HG03196 (cell line): Measurements from ENCODE around the gene TNMD.

ENCODE experiments used
- ATAC-seq: cut with Tn5 transposase; IDR thresholded peaks from one replicate; pipeline ENCODE4 v1.9.1; 2021; ENCODE audit not compliant: unreplicated experiment

TNMD gene

GRCh38 chrX:100643956-100644860 is 59.5 kb downstream of the TNMD start, which contains the start of gene SRPX2:
TSS of gene SRPX2 (plus strand) at chrX:100644199. CDS start at chrX:100646323, 2,124 bp downstream.
- ATAC-seq: no peak

- ATAC-seq: no peak
These were observed 60.4 kb downstream of the TNMD start for GRCh38 chrX:100645106-100645505.

- no peak for ATAC-seq
These were observed 62.4 kb downstream of the TNMD start for GRCh38 chrX:100647095-100647494.

GRCh38 chrX:100647739-100648138 is 63.0 kb downstream of the TNMD start:
- no peak for ATAC-seq

GRCh38 chrX:100648458-100649417 is 64.0 kb downstream of the TNMD start:
- no peak for ATAC-seq
